GM12872 (cell line): ENCODE measurements around the gene ABCB1.

Experiments used
- CTCF ChIP-seq: IDR thresholded peaks from 3 replicates; pipeline ENCODE4 v1.5.1; 2011; ENCODE audit warnings: low read depth, mild to moderate bottlenecking, low read length, moderate library complexity; ENCODE audit not compliant: insufficient read depth

ABCB1 gene

GRCh38 chr7:87463982-87464381, 136.7 kb downstream of the ABCB1 start:
- TF ChIP-seq CTCF, result no peak

- no peak for TF ChIP-seq CTCF
Measured at GRCh38 chr7:87459941-87460340, 140.7 kb downstream of the ABCB1 start.

- TF ChIP-seq CTCF, result no peak
Measured at GRCh38 chr7:87458148-87458547, 142.5 kb downstream of the ABCB1 start.

DNA sequence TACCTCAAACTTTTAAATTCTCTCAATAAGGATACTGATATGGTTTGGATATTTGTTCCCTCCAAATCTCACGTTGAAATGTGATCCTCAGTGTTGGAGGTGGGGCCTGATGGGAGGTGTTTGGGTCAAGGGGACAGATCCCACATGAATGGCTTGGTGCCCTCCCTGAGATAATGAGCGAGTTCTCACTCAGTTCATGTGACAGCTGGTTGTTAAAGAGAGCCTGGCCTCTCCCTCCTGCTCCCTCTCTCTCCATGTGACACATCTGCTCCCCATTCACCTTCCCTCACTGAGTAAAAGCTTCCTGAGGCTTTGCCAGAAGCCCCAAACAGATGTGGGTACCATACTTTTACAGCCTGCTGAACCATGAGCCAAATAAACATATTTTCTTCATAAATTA, 144.4 kb downstream of the ABCB1 start:
- TF ChIP-seq CTCF, result no peak
